ENCODE results near the gene FAIM2. TPM values are rescaled to one million over a fixed set of nuclear protein-coding genes. Genes with fewer than 3 reads are reported as not detected.

The FAIM2 gene
- total and polyA plus RNA-seq, 2 experiments from 2014 or later = 0.61 to 2.0 TPM

DNA sequence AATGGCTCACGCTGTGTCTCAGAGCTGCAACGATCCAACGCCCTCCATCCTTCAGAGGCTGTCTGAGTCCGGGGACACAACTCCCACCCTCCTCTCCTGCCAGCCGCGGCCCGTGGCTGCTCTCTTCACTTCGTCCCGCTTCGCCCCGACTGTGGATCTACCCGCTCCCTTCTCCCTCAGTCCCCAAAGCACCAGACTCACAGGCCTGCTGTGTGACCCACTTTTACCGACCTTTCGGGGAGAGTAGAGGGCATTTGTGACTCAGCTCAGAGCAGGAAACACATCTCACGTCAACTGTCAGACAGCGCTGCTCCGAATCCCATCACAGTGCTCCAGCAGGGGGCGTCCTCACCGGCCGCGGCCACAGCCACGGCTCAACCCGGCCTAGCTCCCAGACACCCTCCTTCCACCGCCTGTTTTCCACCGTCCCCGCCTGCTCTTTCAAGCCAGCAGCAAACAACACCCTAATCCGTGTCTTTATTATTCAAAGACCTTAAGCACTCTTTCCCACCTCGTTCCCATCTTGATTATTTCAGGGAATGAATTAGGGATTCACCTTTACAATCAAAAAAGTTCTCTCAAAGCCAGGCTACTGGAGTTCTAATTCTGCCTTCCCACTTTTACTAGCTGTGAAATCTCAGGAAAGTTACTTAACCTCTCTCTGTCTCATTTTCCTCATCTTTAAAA is 41.8 kb upstream of the FAIM2 start:
- H3K27me3 Mint-ChIP-seq (ENCODE audit: insufficient read depth, low read depth, poor library complexity) = peaks cover 14% of the 10 kb centered on the region

More for the DNA sequence above, 41.8 kb upstream of the FAIM2 start:
- peak overlapping the region; percentile 64 for H3K4me3 Mint-ChIP-seq
- Histone ChIP-seq H3K4me2 (peak overlapping the region; percentile 75), H3K4me3 (peak overlapping the region; percentile 37), H3K79me2 (replicated peaks; ENCODE audit: insufficient read depth) (no peaks in the 10 kb centered on the region), H3K4me1 (ENCODE audit: insufficient read depth) (peaks cover 26% of the 10 kb centered on the region), H3K27me3 (ENCODE audit: insufficient read depth) (no peaks in the 10 kb centered on the region), H3F3A (replicated peaks; ENCODE audit: low read depth) (no peaks in the 10 kb centered on the region), H2AFZ (peak overlapping the region; percentile 60; the same call in 1 of the 2 replicates), H3K36me3 (ENCODE audit: insufficient read depth) (no peaks in the 10 kb centered on the region), H4K20me1 (replicated peaks; ENCODE audit: insufficient read depth) (no peaks in the 10 kb centered on the region), H3K9me2 (ENCODE audit: insufficient read depth) (no peaks in the 10 kb centered on the region), H3K27ac (ENCODE audit: low read depth) (peak overlapping the region; percentile 17; the same call in 1 of the 2 replicates)
- H3K4me1 Mint-ChIP-seq = peaks cover 41% of the 10 kb centered on the region
- no peaks in the 10 kb centered on the region for H3K36me3 Mint-ChIP-seq (ENCODE audit: low read depth)
- H3K27ac Mint-ChIP-seq = no peak overlapping the region
- H3K9me3 Mint-ChIP-seq = no peaks in the 10 kb centered on the region
- peak; percentile 96 for ATAC-seq
- TF ChIP-seq, protein P1, sequence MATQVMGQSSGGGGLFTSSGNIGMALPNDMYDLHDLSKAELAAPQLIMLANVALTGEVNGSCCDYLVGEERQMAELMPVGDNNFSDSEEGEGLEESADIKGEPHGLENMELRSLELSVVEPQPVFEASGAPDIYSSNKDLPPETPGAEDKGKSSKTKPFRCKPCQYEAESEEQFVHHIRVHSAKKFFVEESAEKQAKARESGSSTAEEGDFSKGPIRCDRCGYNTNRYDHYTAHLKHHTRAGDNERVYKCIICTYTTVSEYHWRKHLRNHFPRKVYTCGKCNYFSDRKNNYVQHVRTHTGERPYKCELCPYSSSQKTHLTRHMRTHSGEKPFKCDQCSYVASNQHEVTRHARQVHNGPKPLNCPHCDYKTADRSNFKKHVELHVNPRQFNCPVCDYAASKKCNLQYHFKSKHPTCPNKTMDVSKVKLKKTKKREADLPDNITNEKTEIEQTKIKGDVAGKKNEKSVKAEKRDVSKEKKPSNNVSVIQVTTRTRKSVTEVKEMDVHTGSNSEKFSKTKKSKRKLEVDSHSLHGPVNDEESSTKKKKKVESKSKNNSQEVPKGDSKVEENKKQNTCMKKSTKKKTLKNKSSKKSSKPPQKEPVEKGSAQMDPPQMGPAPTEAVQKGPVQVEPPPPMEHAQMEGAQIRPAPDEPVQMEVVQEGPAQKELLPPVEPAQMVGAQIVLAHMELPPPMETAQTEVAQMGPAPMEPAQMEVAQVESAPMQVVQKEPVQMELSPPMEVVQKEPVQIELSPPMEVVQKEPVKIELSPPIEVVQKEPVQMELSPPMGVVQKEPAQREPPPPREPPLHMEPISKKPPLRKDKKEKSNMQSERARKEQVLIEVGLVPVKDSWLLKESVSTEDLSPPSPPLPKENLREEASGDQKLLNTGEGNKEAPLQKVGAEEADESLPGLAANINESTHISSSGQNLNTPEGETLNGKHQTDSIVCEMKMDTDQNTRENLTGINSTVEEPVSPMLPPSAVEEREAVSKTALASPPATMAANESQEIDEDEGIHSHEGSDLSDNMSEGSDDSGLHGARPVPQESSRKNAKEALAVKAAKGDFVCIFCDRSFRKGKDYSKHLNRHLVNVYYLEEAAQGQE (IDR thresholded peaks at IDR 0.05; ENCODE audit: unreplicated experiment) = peak; percentile 8
- TF ChIP-seq EZH2 (IDR thresholded peaks at IDR 0.05; ENCODE audit: low read depth, unreplicated experiment) = no peak
- peak; percentile 55 for TF ChIP-seq CREB1 (CRISPR knock-in tag; IDR thresholded peaks at IDR 0.05; ENCODE audit: low read depth)
- 0 out of 2 replicates have a peak, but pooled peaks have one; percentile 23 for TF ChIP-seq NANOG (IDR thresholded peaks at IDR 0.05; ENCODE audit: borderline replicate concordance)
- TF ChIP-seq STAT1 (IDR thresholded peaks at IDR 0.05; ENCODE audit: unreplicated experiment) = no peak
- TF ChIP-seq, protein P2, sequence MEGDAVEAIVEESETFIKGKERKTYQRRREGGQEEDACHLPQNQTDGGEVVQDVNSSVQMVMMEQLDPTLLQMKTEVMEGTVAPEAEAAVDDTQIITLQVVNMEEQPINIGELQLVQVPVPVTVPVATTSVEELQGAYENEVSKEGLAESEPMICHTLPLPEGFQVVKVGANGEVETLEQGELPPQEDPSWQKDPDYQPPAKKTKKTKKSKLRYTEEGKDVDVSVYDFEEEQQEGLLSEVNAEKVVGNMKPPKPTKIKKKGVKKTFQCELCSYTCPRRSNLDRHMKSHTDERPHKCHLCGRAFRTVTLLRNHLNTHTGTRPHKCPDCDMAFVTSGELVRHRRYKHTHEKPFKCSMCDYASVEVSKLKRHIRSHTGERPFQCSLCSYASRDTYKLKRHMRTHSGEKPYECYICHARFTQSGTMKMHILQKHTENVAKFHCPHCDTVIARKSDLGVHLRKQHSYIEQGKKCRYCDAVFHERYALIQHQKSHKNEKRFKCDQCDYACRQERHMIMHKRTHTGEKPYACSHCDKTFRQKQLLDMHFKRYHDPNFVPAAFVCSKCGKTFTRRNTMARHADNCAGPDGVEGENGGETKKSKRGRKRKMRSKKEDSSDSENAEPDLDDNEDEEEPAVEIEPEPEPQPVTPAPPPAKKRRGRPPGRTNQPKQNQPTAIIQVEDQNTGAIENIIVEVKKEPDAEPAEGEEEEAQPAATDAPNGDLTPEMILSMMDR (conservative IDR thresholded peaks at IDR 0.05; ENCODE audit: low read depth in 2 of 2) = peak; percentile 89 to 94
- TF ChIP-seq, protein P3, sequence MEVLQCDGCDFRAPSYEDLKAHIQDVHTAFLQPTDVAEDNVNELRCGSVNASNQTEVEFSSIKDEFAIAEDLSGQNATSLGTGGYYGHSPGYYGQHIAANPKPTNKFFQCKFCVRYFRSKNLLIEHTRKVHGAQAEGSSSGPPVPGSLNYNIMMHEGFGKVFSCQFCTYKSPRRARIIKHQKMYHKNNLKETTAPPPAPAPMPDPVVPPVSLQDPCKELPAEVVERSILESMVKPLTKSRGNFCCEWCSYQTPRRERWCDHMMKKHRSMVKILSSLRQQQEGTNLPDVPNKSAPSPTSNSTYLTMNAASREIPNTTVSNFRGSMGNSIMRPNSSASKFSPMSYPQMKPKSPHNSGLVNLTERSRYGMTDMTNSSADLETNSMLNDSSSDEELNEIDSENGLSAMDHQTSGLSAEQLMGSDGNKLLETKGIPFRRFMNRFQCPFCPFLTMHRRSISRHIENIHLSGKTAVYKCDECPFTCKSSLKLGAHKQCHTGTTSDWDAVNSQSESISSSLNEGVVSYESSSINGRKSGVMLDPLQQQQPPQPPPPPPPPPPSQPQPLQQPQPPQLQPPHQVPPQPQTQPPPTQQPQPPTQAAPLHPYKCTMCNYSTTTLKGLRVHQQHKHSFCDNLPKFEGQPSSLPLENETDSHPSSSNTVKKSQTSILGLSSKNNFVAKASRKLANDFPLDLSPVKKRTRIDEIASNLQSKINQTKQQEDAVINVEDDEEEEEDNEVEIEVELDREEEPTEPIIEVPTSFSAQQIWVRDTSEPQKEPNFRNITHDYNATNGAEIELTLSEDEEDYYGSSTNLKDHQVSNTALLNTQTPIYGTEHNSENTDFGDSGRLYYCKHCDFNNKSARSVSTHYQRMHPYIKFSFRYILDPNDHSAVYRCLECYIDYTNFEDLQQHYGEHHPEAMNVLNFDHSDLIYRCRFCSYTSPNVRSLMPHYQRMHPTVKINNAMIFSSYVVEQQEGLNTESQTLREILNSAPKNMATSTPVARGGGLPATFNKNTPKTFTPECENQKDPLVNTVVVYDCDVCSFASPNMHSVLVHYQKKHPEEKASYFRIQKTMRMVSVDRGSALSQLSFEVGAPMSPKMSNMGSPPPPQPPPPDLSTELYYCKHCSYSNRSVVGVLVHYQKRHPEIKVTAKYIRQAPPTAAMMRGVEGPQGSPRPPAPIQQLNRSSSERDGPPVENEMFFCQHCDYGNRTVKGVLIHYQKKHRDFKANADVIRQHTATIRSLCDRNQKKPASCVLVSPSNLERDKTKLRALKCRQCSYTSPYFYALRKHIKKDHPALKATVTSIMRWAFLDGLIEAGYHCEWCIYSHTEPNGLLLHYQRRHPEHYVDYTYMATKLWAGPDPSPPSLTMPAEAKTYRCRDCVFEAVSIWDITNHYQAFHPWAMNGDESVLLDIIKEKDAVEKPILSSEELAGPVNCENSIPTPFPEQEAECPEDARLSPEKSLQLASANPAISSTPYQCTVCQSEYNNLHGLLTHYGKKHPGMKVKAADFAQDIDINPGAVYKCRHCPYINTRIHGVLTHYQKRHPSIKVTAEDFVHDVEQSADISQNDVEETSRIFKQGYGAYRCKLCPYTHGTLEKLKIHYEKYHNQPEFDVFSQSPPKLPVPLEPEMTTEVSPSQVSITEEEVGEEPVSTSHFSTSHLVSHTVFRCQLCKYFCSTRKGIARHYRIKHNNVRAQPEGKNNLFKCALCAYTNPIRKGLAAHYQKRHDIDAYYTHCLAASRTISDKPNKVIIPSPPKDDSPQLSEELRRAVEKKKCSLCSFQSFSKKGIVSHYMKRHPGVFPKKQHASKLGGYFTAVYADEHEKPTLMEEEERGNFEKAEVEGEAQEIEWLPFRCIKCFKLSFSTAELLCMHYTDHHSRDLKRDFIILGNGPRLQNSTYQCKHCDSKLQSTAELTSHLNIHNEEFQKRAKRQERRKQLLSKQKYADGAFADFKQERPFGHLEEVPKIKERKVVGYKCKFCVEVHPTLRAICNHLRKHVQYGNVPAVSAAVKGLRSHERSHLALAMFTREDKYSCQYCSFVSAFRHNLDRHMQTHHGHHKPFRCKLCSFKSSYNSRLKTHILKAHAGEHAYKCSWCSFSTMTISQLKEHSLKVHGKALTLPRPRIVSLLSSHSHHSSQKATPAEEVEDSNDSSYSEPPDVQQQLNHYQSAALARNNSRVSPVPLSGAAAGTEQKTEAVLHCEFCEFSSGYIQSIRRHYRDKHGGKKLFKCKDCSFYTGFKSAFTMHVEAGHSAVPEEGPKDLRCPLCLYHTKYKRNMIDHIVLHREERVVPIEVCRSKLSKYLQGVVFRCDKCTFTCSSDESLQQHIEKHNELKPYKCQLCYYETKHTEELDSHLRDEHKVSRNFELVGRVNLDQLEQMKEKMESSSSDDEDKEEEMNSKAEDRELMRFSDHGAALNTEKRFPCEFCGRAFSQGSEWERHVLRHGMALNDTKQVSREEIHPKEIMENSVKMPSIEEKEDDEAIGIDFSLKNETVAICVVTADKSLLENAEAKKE (CRISPR knock-in tag; IDR thresholded peaks at IDR 0.05) = no peak
- DNase-seq (ENCODE audit: low spot score) = peak; percentile 90

Measured in GM23338 (cell line).